ENCODE results near the gene PGM1.
A peak's percentile ranks its signal among the peaks of the same experiment; 100 is the strongest.

Gene PGM1

GRCh38 chr1:63701187-63701586 is 108.0 kb downstream of the PGM1 start:
- DNase-seq (ENCODE audit: low spot score), result no peak

- no peak for DNase-seq (ENCODE audit: low spot score)
Observed at GRCh38 chr1:63703701-63704107, 110.5 kb downstream of the PGM1 start.

DNA sequence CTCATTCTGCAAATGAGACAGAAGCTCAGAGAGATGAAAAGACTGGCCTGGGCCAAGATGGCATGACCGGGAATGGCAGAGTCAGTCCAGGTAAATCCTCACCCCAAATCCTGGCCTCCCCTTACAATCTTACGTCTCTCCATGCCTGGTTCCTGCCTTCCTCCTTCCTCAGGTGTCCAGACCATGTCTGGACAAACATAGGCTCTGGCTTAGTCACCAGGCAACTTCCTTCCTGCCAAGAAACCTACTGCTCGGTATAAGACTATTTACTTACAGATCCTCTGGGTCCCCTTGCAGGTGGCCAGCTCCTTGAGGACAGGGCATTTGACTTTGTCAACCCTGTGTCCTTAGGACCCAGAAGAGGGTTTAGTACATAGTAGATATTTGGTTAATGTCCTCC is 111.2 kb downstream of the PGM1 start:
- DNase-seq (ENCODE audit: low spot score), result no peak

DNA sequence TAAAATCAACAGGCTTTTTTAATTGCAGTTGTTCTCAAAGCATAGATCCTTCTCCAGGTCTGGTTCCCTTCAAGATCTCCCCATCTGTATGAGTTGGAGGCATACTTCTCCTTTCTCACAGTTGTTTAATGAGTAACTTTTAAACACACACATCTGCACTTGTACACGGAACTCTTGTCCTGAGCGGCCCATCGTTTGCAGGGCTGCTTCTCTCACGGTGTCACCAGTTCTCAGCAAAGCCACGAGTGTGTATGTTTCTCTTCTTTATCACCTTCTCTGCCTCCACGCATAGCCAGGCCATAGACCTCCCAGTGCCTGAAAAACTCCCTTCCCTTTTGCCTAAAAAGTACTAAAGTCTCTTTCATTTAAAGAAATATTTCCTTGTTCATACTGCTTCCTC is 111.9 kb downstream of the PGM1 start:
- DNase-seq (ENCODE audit: low spot score), result peak; percentile 25

GRCh38 chr1:63709267-63709828 is 116.1 kb downstream of the PGM1 start:
- DNase-seq (ENCODE audit: low spot score), result no peak

Data from HuH-7.5 (cell line).